Measurements from ENCODE around the gene PDE6B.

- TF ChIP-seq POLR2AphosphoS5 (IDR thresholded peaks at IDR 0.05) (no peak), POLR2A (IDR thresholded peaks at IDR 0.05; ENCODE audit: low read depth) (no peak)
- TF ChIP-seq, protein P1, sequence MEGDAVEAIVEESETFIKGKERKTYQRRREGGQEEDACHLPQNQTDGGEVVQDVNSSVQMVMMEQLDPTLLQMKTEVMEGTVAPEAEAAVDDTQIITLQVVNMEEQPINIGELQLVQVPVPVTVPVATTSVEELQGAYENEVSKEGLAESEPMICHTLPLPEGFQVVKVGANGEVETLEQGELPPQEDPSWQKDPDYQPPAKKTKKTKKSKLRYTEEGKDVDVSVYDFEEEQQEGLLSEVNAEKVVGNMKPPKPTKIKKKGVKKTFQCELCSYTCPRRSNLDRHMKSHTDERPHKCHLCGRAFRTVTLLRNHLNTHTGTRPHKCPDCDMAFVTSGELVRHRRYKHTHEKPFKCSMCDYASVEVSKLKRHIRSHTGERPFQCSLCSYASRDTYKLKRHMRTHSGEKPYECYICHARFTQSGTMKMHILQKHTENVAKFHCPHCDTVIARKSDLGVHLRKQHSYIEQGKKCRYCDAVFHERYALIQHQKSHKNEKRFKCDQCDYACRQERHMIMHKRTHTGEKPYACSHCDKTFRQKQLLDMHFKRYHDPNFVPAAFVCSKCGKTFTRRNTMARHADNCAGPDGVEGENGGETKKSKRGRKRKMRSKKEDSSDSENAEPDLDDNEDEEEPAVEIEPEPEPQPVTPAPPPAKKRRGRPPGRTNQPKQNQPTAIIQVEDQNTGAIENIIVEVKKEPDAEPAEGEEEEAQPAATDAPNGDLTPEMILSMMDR (IDR thresholded peaks at IDR 0.05), result no peak
Observed at GRCh38 chr4:632926-633325, 7.6 kb downstream of the PDE6B start.

Data from esophagus muscularis mucosa (tissue), 3 donors.